ENCODE data around the gene ERI2. TPM values are rescaled to one million over a fixed set of nuclear protein-coding genes. Genes with fewer than 3 reads are reported as not detected.

The ERI2 gene
- total and polyA plus RNA-seq, 2 of the 4 experiments (the other 2 are of a cell fraction): 7.5 to 10.2 TPM

DNA sequence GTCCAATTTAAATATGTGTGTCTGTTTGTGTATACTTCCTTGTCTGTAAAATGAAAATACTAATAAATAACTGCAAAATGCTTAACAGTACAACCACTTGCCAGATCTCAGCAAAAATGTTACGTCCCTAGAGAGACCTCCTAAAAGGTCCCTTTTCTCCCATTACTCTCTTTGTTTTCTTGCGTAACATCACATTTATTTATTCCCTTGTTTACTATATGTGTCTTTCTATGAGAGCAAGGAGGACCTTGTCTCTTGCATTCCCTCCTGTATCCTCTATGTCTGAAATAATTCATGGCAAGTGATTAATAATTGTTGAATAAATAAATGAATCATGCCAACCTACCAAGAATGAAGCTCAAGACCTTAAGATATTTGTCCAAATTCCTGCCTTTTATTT lies 40.5 kb downstream of the ERI2 start:
- DNase-seq: no peak
- Histone ChIP-seq H3K4me2 (ENCODE audit: low read depth, low read length) (no peak overlapping the region), H3K4me3 (ENCODE audit: insufficient read depth, low read depth, low read length) (no peak overlapping the region), H2AK5ac (ENCODE audit: low read depth, low read length) (no peak overlapping the region), H4K20me1 (ENCODE audit: insufficient read depth, low read length) (no peaks in the 10 kb centered on the region), H3K9ac (ENCODE audit: low read depth, low read length) (no peak overlapping the region), H4K8ac (ENCODE audit: low read depth in 2 of 2, low read length in 2 of 2) (no peak overlapping the region), H3K14ac (replicated peaks; ENCODE audit: low read depth, low read length) (no peak overlapping the region), H3K9me3 (ENCODE audit: control insufficient read depth, insufficient read depth, low read length) (no peaks in the 10 kb centered on the region), H3K23ac (ENCODE audit: low read depth, low read length) (no peak overlapping the region), H3K56ac (ENCODE audit: extremely low read depth, insufficient read depth, low read length) (no peak overlapping the region), H2BK20ac (ENCODE audit: low read depth, low read length) (no peak overlapping the region), H3K4me1 (ENCODE audit: control insufficient read depth, insufficient read depth, low read length) (no peaks in the 10 kb centered on the region), H4K5ac (ENCODE audit: low read depth, low read length) (no peak overlapping the region), H3K36me3 (ENCODE audit: control insufficient read depth, insufficient read depth, low read length) (no peaks in the 10 kb centered on the region), H3K18ac (ENCODE audit: low read depth, low read length) (no peak overlapping the region), H3K9me1 (ENCODE audit: insufficient read depth, low read length) (no peaks in the 10 kb centered on the region), H2BK120ac (ENCODE audit: low read depth, low read length) (no peak overlapping the region), H3K79me1 (ENCODE audit: low read depth in 1 of 2, low read length in 2 of 2) (no peaks in the 10 kb centered on the region), H3K27me3 (ENCODE audit: control insufficient read depth, insufficient read depth, low read length) (no peaks in the 10 kb centered on the region), H2AFZ (replicated peaks; ENCODE audit: low read length, poor library complexity) (no peak overlapping the region), H2BK15ac (ENCODE audit: low read depth, low read length) (no peak overlapping the region), H3K4ac (ENCODE audit: low read depth, low read length) (no peak overlapping the region), H4K91ac (ENCODE audit: insufficient read depth, low read depth, low read length) (no peak overlapping the region), H3K27ac (ENCODE audit: insufficient read depth, low read length) (no peak overlapping the region), H2BK5ac (ENCODE audit: low read depth, low read length, poor library complexity, severe bottlenecking) (no peak overlapping the region), H2AK9ac (replicated peaks; ENCODE audit: low read depth, low read length, poor library complexity) (no peak overlapping the region)
- in situ Hi-C loops (cut with MboI; ENCODE audit: low sequenced_read_pairs) (no loop called here), dilution Hi-C loops (cut with HindIII; ENCODE audit: low sequenced_read_pairs, unreplicated experiment) (no loop called here), intact Hi-C loops (cut with micrococcal nuclease) (no loop called here)
- no TSS peak for BruUV-seq (replicated peaks)
- no CpG with 5 or more reads among the region's 2 CpGs for WGBS, 2 experiments (ENCODE audit: extremely low coverage in 2 of 2, insufficient read length in 1 of 2)
- ChIA-PET POLR2A (ENCODE audit: unreplicated experiment) (no interaction called here), CTCF (no interaction called here)
- ATAC-seq (ENCODE audit: low read depth): no peak
- TF ChIP-seq CTCF (conservative IDR thresholded peaks at IDR 0.05; ENCODE audit: low read depth, low read length) (no peak), RAD21 (IDR thresholded peaks at IDR 0.05; ENCODE audit: low read length) (no peak), MAFK (IDR thresholded peaks at IDR 0.05; ENCODE audit: low read depth, low read length) (no peak), FOS (IDR thresholded peaks at IDR 0.05; ENCODE audit: low read depth, low read length) (no peak), RCOR1 (IDR thresholded peaks at IDR 0.05; ENCODE audit: insufficient replicate concordance, low read length) (no peak), SMC3 (IDR thresholded peaks at IDR 0.05; ENCODE audit: low read depth, low read length) (no peak), USF2 (IDR thresholded peaks at IDR 0.05; ENCODE audit: low read depth, low read length) (no peak), MXI1 (IDR thresholded peaks at IDR 0.05; ENCODE audit: borderline replicate concordance, low read depth, low read length) (no peak), CEBPB (IDR thresholded peaks at IDR 0.05; ENCODE audit: low read depth, low read length) (no peak), CHD1 (IDR thresholded peaks at IDR 0.05; ENCODE audit: low read depth, low read length) (no peak), RFX5 (IDR thresholded peaks at IDR 0.05; ENCODE audit: low read depth, low read length) (no peak)

Data from IMR-90 (cell line).